Peyer's patch (tissue), 4 donors: ENCODE results near the gene SCFD1. TPM values are rescaled to one million over a fixed set of nuclear protein-coding genes. Genes with fewer than 3 reads are reported as not detected.

Experiments used
- DNase-seq, 3 donors: peaks; one replicate each; pipeline ENCODE4 v3.0.0-alpha.2; 2017 to 2019
- H3K27ac ChIP-seq, 4 donors: fragments of 200-600 bp; sonication (generic); one replicate each; pipeline ENCODE4 v1.5.1; 2016 to 2019
- H3K27me3 ChIP-seq, 2 donors: fragments of 200-600 bp; sonication (generic); one replicate each; pipeline ENCODE4 v1.5.1; 2019
- H3K36me3 ChIP-seq, 3 donors: fragments of 200-600 bp; sonication (generic); one replicate each; pipeline ENCODE4 v1.5.1; 2016 to 2019
- H3K4me1 ChIP-seq, 4 donors: fragments of 200-600 bp; sonication (generic); one replicate each; pipeline ENCODE4 v1.5.1; 2016 to 2019
- H3K4me3 ChIP-seq, 4 donors: fragments of 200-600 bp; sonication (generic); 1 replicate in 3 of 4; 2 replicates in 1 of 4; pipeline ENCODE4 v1.5.1; 2016 to 2019; ENCODE audit warnings: mild to moderate bottlenecking in 1 of 4
- H3K9me3 ChIP-seq, 4 donors: fragments of 200-600 bp; sonication (generic); one replicate each; pipeline ENCODE4 v1.5.1; 2016 to 2019; ENCODE audit warnings: mild to moderate bottlenecking in 1 of 4
- CTCF ChIP-seq, 6 experiments: fragments of 450-650 bp in 4 of 6; fragments of 200-600 bp in 2 of 6; sonication (generic) in 1 of 6; IDR thresholded peaks; one replicate each; pipeline ENCODE4 v1.5.1; 2017 to 2019; ENCODE audit warnings: antibody characterized with exemption in 6 of 6, mild to moderate bottlenecking in 3 of 6, moderate library complexity in 1 of 6
- POLR2A ChIP-seq, 2 donors: fragments of 450-650 bp; IDR thresholded peaks; one replicate each; pipeline ENCODE4 v1.5.1; 2017; ENCODE audit warnings: antibody characterized with exemption in 2 of 2, mild to moderate bottlenecking in 2 of 2, moderate library complexity in 2 of 2
- total RNA-seq, 4 donors: library from RNA; depleted of rRNA; stranded (reverse); fragments of >200 nt; gene quantifications; one replicate each; pipeline ENCODE4 v1.1.0, GENCODE V29; 2016

SCFD1 gene
- total RNA-seq, 4 donors from 2014 or later, result 31.8 to 77.3 (median 53.0) TPM

GRCh38 chr14:30580616-30581282 lies 41.4 kb upstream of the SCFD1 start:
- DNase-seq, result no peak
- no peaks in the 10 kb centered on the region for H3K4me1 ChIP-seq
- H3K4me3 ChIP-seq, result no peak overlapping the region
- H3K27me3 ChIP-seq, result no peaks in the 10 kb centered on the region
- no peak for TF ChIP-seq CTCF (IDR thresholded peaks at IDR 0.05)
- no peak for TF ChIP-seq POLR2A (IDR thresholded peaks at IDR 0.05)
- H3K27ac ChIP-seq, result no peak overlapping the region
- no peaks in the 10 kb centered on the region for H3K9me3 ChIP-seq
- H3K36me3 ChIP-seq, result no peaks in the 10 kb centered on the region

GRCh38 chr14:30581283-30581625 lies 40.9 kb upstream of the SCFD1 start:
- no peak for DNase-seq

GRCh38 chr14:30582376-30582775 lies 39.7 kb upstream of the SCFD1 start:
- no peak for DNase-seq
- Histone ChIP-seq H3K9me3 (no peaks in the 10 kb centered on the region), H3K4me1 (no peaks in the 10 kb centered on the region), H3K27ac (no peak overlapping the region), H3K4me3 (no peak overlapping the region), H3K36me3 (peaks cover 0 to under 1% (median 0%) of the 10 kb centered on the region in 3 donors), H3K27me3 (no peaks in the 10 kb centered on the region)
- no peak for TF ChIP-seq POLR2A (IDR thresholded peaks at IDR 0.05)

More at GRCh38 chr14:30581283-30581625, 40.9 kb upstream of the SCFD1 start:
- Histone ChIP-seq H3K4me3 (no peak overlapping the region), H3K27me3 (no peaks in the 10 kb centered on the region), H3K4me1 (no peaks in the 10 kb centered on the region), H3K9me3 (no peaks in the 10 kb centered on the region), H3K36me3 (no peaks in the 10 kb centered on the region), H3K27ac (no peak overlapping the region)
- no peak for TF ChIP-seq POLR2A (IDR thresholded peaks at IDR 0.05)
- TF ChIP-seq CTCF (IDR thresholded peaks at IDR 0.05), result no peak

GRCh38 chr14:30584058-30584630 lies 38.0 kb upstream of the SCFD1 start:
- H3K36me3 ChIP-seq, result peaks cover 0 to 3% (median 0%) of the 10 kb centered on the region in 3 donors
- H3K4me3 ChIP-seq, result no peak overlapping the region
- H3K27ac ChIP-seq, result no peak overlapping the region
- DNase-seq, result no peak
- H3K9me3 ChIP-seq, result no peaks in the 10 kb centered on the region
- H3K27me3 ChIP-seq, result no peaks in the 10 kb centered on the region
- no peaks in the 10 kb centered on the region for H3K4me1 ChIP-seq
- TF ChIP-seq POLR2A (IDR thresholded peaks at IDR 0.05), result no peak
- TF ChIP-seq CTCF (IDR thresholded peaks at IDR 0.05), result no peak

- TF ChIP-seq POLR2A (IDR thresholded peaks at IDR 0.05), result no peak
- no peak for TF ChIP-seq CTCF (IDR thresholded peaks at IDR 0.05)
- no peaks in the 10 kb centered on the region for H3K27me3 ChIP-seq
- no peak for DNase-seq
- peaks cover 0 to 3% (median 0%) of the 10 kb centered on the region in 3 donors for H3K36me3 ChIP-seq
- no peaks in the 10 kb centered on the region for H3K9me3 ChIP-seq
- H3K4me1 ChIP-seq, result no peaks in the 10 kb centered on the region
- H3K4me3 ChIP-seq, result no peak overlapping the region
- no peak overlapping the region for H3K27ac ChIP-seq
These were observed 36.9 kb upstream of the SCFD1 start for GRCh38 chr14:30585204-30585603.

GRCh38 chr14:30587141-30587540 lies 35.0 kb upstream of the SCFD1 start:
- Histone ChIP-seq H3K27me3 (no peaks in the 10 kb centered on the region), H3K27ac (no peak overlapping the region), H3K4me1 (no peaks in the 10 kb centered on the region), H3K36me3 (peaks cover 0 to 3% (median 0%) of the 10 kb centered on the region in 3 donors), H3K4me3 (no peak overlapping the region), H3K9me3 (no peaks in the 10 kb centered on the region)
- TF ChIP-seq CTCF (IDR thresholded peaks at IDR 0.05), result no peak
- TF ChIP-seq POLR2A (IDR thresholded peaks at IDR 0.05), result no peak
- no peak for DNase-seq
